H1 (cell line): ENCODE data around the gene P4HB. TPM values are rescaled to one million over a fixed set of nuclear protein-coding genes. Genes with fewer than 3 reads are reported as not detected.

Source experiments
- CTCF ChIA-PET: fragments of 300-600 bp; sonication (Branson Sonifier 250); formaldehyde crosslinking; loops from one replicate; lab custom pipeline; 2021; ENCODE audit not compliant: partially characterized antibody; lab: Charles Lee
- POLR2A ChIA-PET: fragments of 300-600 bp; sonication (Branson Sonifier 250); formaldehyde crosslinking; loops from one replicate; lab custom pipeline; 2021; ENCODE audit warnings: inconsistent platforms; ENCODE audit not compliant: partially characterized antibody; lab: Charles Lee
- DNase-seq, 2 experiments: peaks; one replicate each; pipeline versions ENCODE4 v3.0.0 to v3.0.0-alpha.2; 2010 to 2022; ENCODE audit warnings: low spot score in 2 of 2, low read depth in 1 of 2, mixed read lengths in 1 of 2
- FAIRE-seq: peaks from 2 replicates; lab custom pipeline; 2011; peaks lifted over from hg19 to GRCh38; lab: Jason Lieb, UNC
- H2AFZ ChIP-seq: 2 replicates; pipeline ENCODE4 v1.8.1; 2012; ENCODE audit warnings: low read length, inconsistent platforms
- H2AK5ac ChIP-seq: 2 replicates; pipeline ENCODE4 v1.6.1; 2013; ENCODE audit warnings: low read depth, low read length
- H2BK120ac ChIP-seq: replicated peaks from 2 replicates; pipeline ENCODE3; 2013; ENCODE audit warnings: low read depth, low read length, inconsistent platforms
- H2BK12ac ChIP-seq: 2 replicates; pipeline ENCODE4 v1.6.1; 2013; ENCODE audit warnings: low read depth, low read length
- H2BK15ac ChIP-seq: 2 replicates; pipeline ENCODE4 v1.6.1; 2013; ENCODE audit warnings: low read length
- H2BK20ac ChIP-seq: 2 replicates; pipeline ENCODE4 v1.6.1; 2013; ENCODE audit warnings: low read length
- H2BK5ac ChIP-seq: 2 replicates; pipeline ENCODE4 v1.6.1; 2013; ENCODE audit warnings: low read depth, low read length
- H3K14ac ChIP-seq: 2 replicates; pipeline ENCODE4 v1.6.1; 2013; ENCODE audit warnings: inconsistent platforms; ENCODE audit not compliant: insufficient read length
- H3K18ac ChIP-seq: 2 replicates; pipeline ENCODE4 v1.6.1; 2013; ENCODE audit warnings: low read length; ENCODE audit errors: extremely low read depth
- H3K23ac ChIP-seq: 2 replicates; pipeline ENCODE4 v1.6.1; 2013; ENCODE audit warnings: inconsistent platforms; ENCODE audit not compliant: insufficient read length
- H3K23me2 ChIP-seq: 2 replicates; pipeline ENCODE4 v1.6.1; 2013; ENCODE audit warnings: low read depth, low read length
- H3K27ac ChIP-seq: 2 replicates; pipeline ENCODE4 v1.6.1; 2011; ENCODE audit warnings: low read depth, low read length, inconsistent platforms
- H3K27me3 ChIP-seq, 4 experiments: replicated peaks in 1 of 4; 1 replicate in 1 of 4; 2 replicates in 3 of 4; pipeline versions ENCODE4 v1.6.1 to v1.8.1; 2011 to 2013; ENCODE audit warnings: low read length in 3 of 4, mild to moderate bottlenecking in 3 of 4, inconsistent platforms in 2 of 4, mixed read lengths in 2 of 4, moderate library complexity in 1 of 4; ENCODE audit not compliant: control insufficient read depth in 3 of 4, insufficient read depth in 3 of 4; ENCODE audit errors: extremely low read depth in 1 of 4
- H3K36me3 ChIP-seq, 4 experiments: 2 replicates each; pipeline versions ENCODE4 v1.6.1 to v1.8.1; 2011 to 2013; ENCODE audit warnings: mild to moderate bottlenecking in 4 of 4, low read length in 3 of 4, moderate library complexity in 2 of 4, control low read depth in 1 of 4, inconsistent platforms in 1 of 4; ENCODE audit not compliant: insufficient read depth in 4 of 4, control insufficient read depth in 2 of 4
- H3K4ac ChIP-seq: replicated peaks from 2 replicates; pipeline ENCODE3; 2013; ENCODE audit warnings: low read length, low read depth, mixed read lengths, inconsistent platforms; ENCODE audit not compliant: insufficient read length
- H3K4me1 ChIP-seq, 4 experiments: replicated peaks in 1 of 4; 1 replicate in 1 of 4; 2 replicates in 3 of 4; pipeline versions ENCODE4 v1.6.1 to v1.8.1; 2011 to 2013; ENCODE audit warnings: low read length in 3 of 4, inconsistent platforms in 2 of 4, mixed read lengths in 1 of 4; ENCODE audit not compliant: insufficient read depth in 4 of 4, control insufficient read depth in 3 of 4
- H3K4me2 ChIP-seq, 2 experiments: 2 replicates each; pipeline versions ENCODE4 v1.6.1 to v1.8.1; 2011 to 2013; ENCODE audit warnings: low read depth in 2 of 2, low read length in 2 of 2, control low read depth in 1 of 2, inconsistent platforms in 1 of 2, mild to moderate bottlenecking in 1 of 2; ENCODE audit not compliant: insufficient read depth in 1 of 2
- H3K4me3 ChIP-seq, 4 experiments: fragments of 200-600, 300-600 bp in 1 of 4; sonication (generic), shearing (Covaris generic), sonication (Bioruptor Twin) in 1 of 4; 2 replicates each; pipeline versions ENCODE4 v1.5.1 to v1.8.1; 2011 to 2016; ENCODE audit warnings: low read length in 4 of 4, low read depth in 3 of 4, control low read depth in 2 of 4, inconsistent platforms in 2 of 4, mild to moderate bottlenecking in 2 of 4, mixed read lengths in 1 of 4, moderate library complexity in 1 of 4; ENCODE audit not compliant: insufficient read depth in 2 of 4; ENCODE audit errors: extremely low read depth in 1 of 4
- H3K56ac ChIP-seq: replicated peaks from 2 replicates; pipeline ENCODE3; 2013; ENCODE audit warnings: low read depth, mild to moderate bottlenecking, mixed read lengths, low read length, inconsistent platforms; ENCODE audit not compliant: insufficient read length
- H3K79me1 ChIP-seq: 2 replicates; pipeline ENCODE4 v1.6.1; 2013; ENCODE audit warnings: low read depth, low read length, control low read depth
- H3K79me2 ChIP-seq, 2 experiments: 2 replicates each; pipeline versions ENCODE4 v1.6.1 to v1.8.1; 2012 to 2013; ENCODE audit warnings: low read length in 2 of 2, mild to moderate bottlenecking in 2 of 2, inconsistent platforms in 1 of 2; ENCODE audit not compliant: insufficient read depth in 2 of 2, control insufficient read depth in 1 of 2
- H3K9ac ChIP-seq, 4 experiments: replicated peaks in 1 of 4; 1 replicate in 1 of 4; 2 replicates in 3 of 4; pipeline versions ENCODE4 v1.6.1 to v1.8.1; 2011 to 2013; ENCODE audit warnings: low read depth in 3 of 4, low read length in 3 of 4, control low read depth in 2 of 4, mild to moderate bottlenecking in 2 of 4, moderate library complexity in 2 of 4, inconsistent platforms in 1 of 4; ENCODE audit errors: extremely low read depth in 1 of 4
- H3K9me3 ChIP-seq, 2 experiments: 2 replicates each; pipeline versions ENCODE4 v1.6.1 to v1.8.1; 2012 to 2013; ENCODE audit warnings: mild to moderate bottlenecking in 2 of 2, moderate library complexity in 2 of 2, control low read depth in 1 of 2, inconsistent platforms in 1 of 2, low read depth in 1 of 2, low read length in 1 of 2, mixed read lengths in 1 of 2; ENCODE audit not compliant: insufficient read depth in 2 of 2
- H4K20me1 ChIP-seq, 2 experiments: replicated peaks in 1 of 2; 2 replicates each; pipeline versions ENCODE3 to v1.8.1; 2011 to 2013; ENCODE audit warnings: inconsistent platforms in 2 of 2, low read length in 2 of 2, mild to moderate bottlenecking in 1 of 2; ENCODE audit not compliant: insufficient read depth in 2 of 2, control insufficient read depth in 1 of 2
- H4K5ac ChIP-seq: 2 replicates; pipeline ENCODE4 v1.6.1; 2013; ENCODE audit warnings: low read length, low read depth, mixed read lengths, inconsistent platforms; ENCODE audit not compliant: insufficient read length
- H4K8ac ChIP-seq: 2 replicates; pipeline ENCODE4 v1.8.0; 2013; ENCODE audit warnings: mild to moderate bottlenecking, moderate library complexity, low read length, inconsistent platforms; ENCODE audit not compliant: insufficient read depth; ENCODE audit errors: extremely low read depth
- H4K91ac ChIP-seq: replicated peaks from 2 replicates; pipeline ENCODE3; 2013; ENCODE audit warnings: low read length, mixed read lengths, inconsistent platforms; ENCODE audit not compliant: insufficient read length
- EZH2 ChIP-seq: fragments of 200-600 bp; sonication (generic); IDR thresholded peaks from 2 replicates; pipeline ENCODE4 v1.7.1; 2012; ENCODE audit warnings: low read depth, mild to moderate bottlenecking, moderate library complexity, low read length, inconsistent platforms; ENCODE audit not compliant: severe bottlenecking
- SP1 ChIP-seq: IDR thresholded peaks from 2 replicates; pipeline ENCODE4 v1.6.1; 2011; ENCODE audit warnings: low read depth, low read length
- WGBS, 2 experiments: shearing (Covaris generic) in 1 of 2; methylation state at CpG; one replicate each; pipeline versions ENCODE4 v1.1.6 to v1.1.7; 2013 to 2015; ENCODE audit warnings: low lambda C conversion rate in 2 of 2, mixed read lengths in 2 of 2, inconsistent platforms in 1 of 2, low coverage in 1 of 2, missing lambda C conversion rate in 1 of 2; ENCODE audit not compliant: insufficient replicate concordance in 2 of 2, insufficient coverage in 1 of 2, insufficient read length in 1 of 2; ENCODE audit errors: extremely low coverage in 1 of 2, missing lambda C conversion rate in 1 of 2; 5-methylcytosine and 5-hydroxymethylcytosine counted together
- polyA plus RNA-seq, 7 experiments: library from polyadenylated mRNA; depleted of rRNA in 3 of 7; stranded (reverse) in 5 of 7; unstranded in 2 of 7; fragments of >200 nt in 5 of 7; fragments of 200-250 nt in 2 of 7; gene quantifications; 1 replicate in 5 of 7; 2 replicates in 1 of 7; 4 replicates in 1 of 7; pipeline versions ENCODE4 v1.2.1 to v1.2.3, GENCODE V29; 2011 to 2013; ENCODE audit warnings: missing spikeins in 2 of 7, mixed read lengths in 2 of 7
- total RNA-seq: library from RNA; stranded (reverse); fragmentation: NEBNext Ultra II Directional; extraction: Animal tissue kit (Norgen Biotek cat#: 25700); gene quantifications from 2 replicates; pipeline ENCODE4 v1.2.1, GENCODE V29; 2021

Gene P4HB
- total and polyA plus RNA-seq, 2 of the 8 experiments (the other 6 are each of a cell fraction or from before 2014, with no cell fraction given) = 41.4 to 379 TPM

DNA sequence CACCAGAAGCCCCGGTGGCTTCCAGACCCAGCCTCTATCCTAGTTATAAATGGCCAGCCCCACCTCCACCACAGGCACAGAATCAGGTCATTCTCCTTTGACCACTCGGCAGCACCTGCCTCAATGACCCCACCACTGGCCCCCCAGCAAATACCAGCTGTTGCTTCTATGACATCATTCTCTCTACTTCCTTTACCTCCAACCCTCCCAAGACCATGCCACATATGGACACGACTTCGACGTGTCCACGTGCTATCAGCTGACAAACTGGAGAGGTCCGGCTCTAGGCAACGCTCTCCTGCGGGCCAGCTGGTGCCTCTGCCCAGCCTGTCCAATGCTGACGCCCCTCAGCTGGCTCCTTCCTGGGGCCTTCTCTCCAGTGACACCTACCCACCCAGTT, 25.1 kb upstream of the P4HB start:
- H4K20me1 ChIP-seq = peaks cover 19 to 25% of the 10 kb centered on the region in 2 experiments
- H3K4me2 ChIP-seq = no peak overlapping the region
- H3K18ac ChIP-seq = no peak overlapping the region
- H2BK5ac ChIP-seq = no peak overlapping the region
- no peaks in the 10 kb centered on the region for H3K27me3 ChIP-seq
- H3K23ac ChIP-seq = no peak overlapping the region
- H3K14ac ChIP-seq = no peak overlapping the region
- no peak overlapping the region for H4K91ac ChIP-seq
- H4K8ac ChIP-seq = no peak overlapping the region
- peaks cover 34 to 66% (median 41%) of the 10 kb centered on the region in 4 experiments for H3K36me3 ChIP-seq
- peaks cover 4 to 29% of the 10 kb centered on the region in 2 experiments for H3K79me2 ChIP-seq
- no peak overlapping the region for H4K5ac ChIP-seq
- FAIRE-seq (no peak), DNase-seq (no peak)
- H2AFZ ChIP-seq = no peak overlapping the region
- no peak overlapping the region for H2BK20ac ChIP-seq
- no peak overlapping the region for H3K4ac ChIP-seq
- ChIA-PET POLR2A (interaction anchor here (1.1 to 12.3 kb wide), 11 partner anchors 7 to 177 kb away, joined by 3 to 151 read pairs (median 4); partner anchors contain the start of genes ARHGDIA, NPB and P4HB), CTCF (interaction anchor here (0.5 to 3.9 kb wide), 2 partner anchors 16 to 44 kb away, joined by 3 to 24 read pairs; partner anchors contain the start of gene ARHGDIA)
- peaks cover under 1% of the 10 kb centered on the region; the same call in 1 of the 2 replicates for H3K23me2 ChIP-seq
- 96% methylated on average over 10 of the region's 10 CpGs; no CpG with 5 or more reads in 1 of the 2 experiments for WGBS, 2 experiments
- no peaks in the 10 kb centered on the region for H3K9me3 ChIP-seq
- no peak overlapping the region for H2BK120ac ChIP-seq
- H3K9ac ChIP-seq = 0 out of 7 replicates have a peak overlapping the region, but pooled peaks of 1 of the 4 experiments have one; percentile 11
- H2BK12ac ChIP-seq = no peak overlapping the region
- H3K4me3 ChIP-seq = no peak overlapping the region
- no peak overlapping the region for H3K27ac ChIP-seq
- no peak overlapping the region for H3K56ac ChIP-seq
- H2AK5ac ChIP-seq = no peak overlapping the region
- H3K4me1 ChIP-seq = peaks cover 0 to 3% (median 1%) of the 10 kb centered on the region in 4 experiments; a peak in 5 of 7 replicates
- peaks cover 15% of the 10 kb centered on the region for H3K79me1 ChIP-seq
- H2BK15ac ChIP-seq = no peak overlapping the region
- TF ChIP-seq EZH2 = no peak
- TF ChIP-seq SP1 = no peak
